Trophoblast cell (in vitro differentiated cells and primary cell): ENCODE data around the gene SLC4A11.

Experiments used
- DNase-seq, 2 donors: peaks; one replicate each; pipeline ENCODE4 v3.0.0-alpha.2; 2016
- H2AFZ ChIP-seq: 2 replicates; pipeline ENCODE4 v1.6.1; 2013; ENCODE audit warnings: low read length, moderate library complexity, mild to moderate bottlenecking; ENCODE audit not compliant: insufficient read depth, poor library complexity
- H2AK5ac ChIP-seq: 2 replicates; pipeline ENCODE4 v1.6.1; 2013; ENCODE audit warnings: mild to moderate bottlenecking, low read length
- H2BK120ac ChIP-seq: 2 replicates; pipeline ENCODE4 v1.6.1; 2013; ENCODE audit warnings: low read length, mild to moderate bottlenecking, moderate library complexity; ENCODE audit not compliant: insufficient read depth, poor library complexity
- H2BK12ac ChIP-seq: 2 replicates; pipeline ENCODE4 v1.6.1; 2013; ENCODE audit warnings: mild to moderate bottlenecking, low read length, moderate library complexity
- H2BK5ac ChIP-seq: 2 replicates; pipeline ENCODE4 v1.6.1; 2013; ENCODE audit warnings: low read length, low read depth, moderate library complexity, mild to moderate bottlenecking; ENCODE audit not compliant: poor library complexity
- H3K14ac ChIP-seq: 2 replicates; pipeline ENCODE4 v1.6.1; 2013; ENCODE audit warnings: mild to moderate bottlenecking, low read length
- H3K18ac ChIP-seq: 2 replicates; pipeline ENCODE4 v1.6.1; 2013; ENCODE audit warnings: mild to moderate bottlenecking, low read length
- H3K23ac ChIP-seq: 2 replicates; pipeline ENCODE4 v1.6.1; 2013; ENCODE audit warnings: low read length
- H3K27ac ChIP-seq: 2 replicates; pipeline ENCODE4 v1.5.1; 2013; ENCODE audit warnings: low read depth, mild to moderate bottlenecking, inconsistent platforms, low read length, moderate library complexity
- H3K27me3 ChIP-seq: 2 replicates; pipeline ENCODE4 v1.6.1; 2013; ENCODE audit warnings: inconsistent platforms, mild to moderate bottlenecking, low read length, moderate library complexity; ENCODE audit not compliant: insufficient read depth
- H3K36me3 ChIP-seq, 2 experiments: 1 replicate in 1 of 2; 2 replicates in 1 of 2; pipeline ENCODE4 v1.6.1; 2013; ENCODE audit warnings: low read length in 2 of 2, mild to moderate bottlenecking in 2 of 2, moderate library complexity in 1 of 2; ENCODE audit not compliant: insufficient read depth in 2 of 2, control insufficient read depth in 1 of 2
- H3K4ac ChIP-seq: 2 replicates; pipeline ENCODE4 v1.6.1; 2013; ENCODE audit warnings: low read depth, mild to moderate bottlenecking, low read length, moderate library complexity
- H3K4me1 ChIP-seq, 2 experiments: 1 replicate in 1 of 2; 2 replicates in 1 of 2; pipeline ENCODE4 v1.6.1; 2013; ENCODE audit warnings: low read length in 2 of 2, mild to moderate bottlenecking in 2 of 2, moderate library complexity in 1 of 2; ENCODE audit not compliant: insufficient read depth in 2 of 2, control insufficient read depth in 1 of 2
- H3K4me2 ChIP-seq: 2 replicates; pipeline ENCODE4 v1.6.1; 2013; ENCODE audit warnings: inconsistent platforms, mild to moderate bottlenecking, low read length, moderate library complexity
- H3K4me3 ChIP-seq: 2 replicates; pipeline ENCODE4 v1.5.1; 2013; ENCODE audit warnings: mild to moderate bottlenecking, low read depth, low read length, inconsistent platforms
- H3K79me1 ChIP-seq: one replicate; pipeline ENCODE4 v1.6.1; 2013; ENCODE audit warnings: low read length
- H3K79me2 ChIP-seq: 2 replicates; pipeline ENCODE4 v1.6.1; 2013; ENCODE audit warnings: low read length, mild to moderate bottlenecking; ENCODE audit not compliant: control insufficient read depth, insufficient read depth, poor library complexity
- H3K9ac ChIP-seq: 2 replicates; pipeline ENCODE4 v1.6.1; 2013; ENCODE audit warnings: mild to moderate bottlenecking, low read length
- H3K9me3 ChIP-seq: 2 replicates; pipeline ENCODE4 v1.6.1; 2013; ENCODE audit warnings: low read depth, mild to moderate bottlenecking, control low read depth, inconsistent platforms, low read length; ENCODE audit not compliant: insufficient read depth
- H4K12ac ChIP-seq: 2 replicates; pipeline ENCODE4 v1.6.1; 2013; ENCODE audit warnings: low read depth, mild to moderate bottlenecking, low read length, moderate library complexity
- H4K8ac ChIP-seq: 2 replicates; pipeline ENCODE4 v1.6.1; 2013; ENCODE audit warnings: low read depth, mild to moderate bottlenecking, low read length, moderate library complexity
- H4K91ac ChIP-seq: one replicate; pipeline ENCODE4 v1.6.1; 2013; ENCODE audit warnings: low read depth, mild to moderate bottlenecking, low read length, moderate library complexity
- WGBS: extraction: QIAGEN DNeasy Blood & Tissue Kit; methylation state at CpG from one replicate; pipeline ENCODE4 v1.1.7; 2013; ENCODE audit warnings: missing lambda C conversion rate; ENCODE audit not compliant: insufficient read length, insufficient coverage; ENCODE audit errors: extremely low coverage; 5-methylcytosine and 5-hydroxymethylcytosine counted together

Gene SLC4A11

DNA sequence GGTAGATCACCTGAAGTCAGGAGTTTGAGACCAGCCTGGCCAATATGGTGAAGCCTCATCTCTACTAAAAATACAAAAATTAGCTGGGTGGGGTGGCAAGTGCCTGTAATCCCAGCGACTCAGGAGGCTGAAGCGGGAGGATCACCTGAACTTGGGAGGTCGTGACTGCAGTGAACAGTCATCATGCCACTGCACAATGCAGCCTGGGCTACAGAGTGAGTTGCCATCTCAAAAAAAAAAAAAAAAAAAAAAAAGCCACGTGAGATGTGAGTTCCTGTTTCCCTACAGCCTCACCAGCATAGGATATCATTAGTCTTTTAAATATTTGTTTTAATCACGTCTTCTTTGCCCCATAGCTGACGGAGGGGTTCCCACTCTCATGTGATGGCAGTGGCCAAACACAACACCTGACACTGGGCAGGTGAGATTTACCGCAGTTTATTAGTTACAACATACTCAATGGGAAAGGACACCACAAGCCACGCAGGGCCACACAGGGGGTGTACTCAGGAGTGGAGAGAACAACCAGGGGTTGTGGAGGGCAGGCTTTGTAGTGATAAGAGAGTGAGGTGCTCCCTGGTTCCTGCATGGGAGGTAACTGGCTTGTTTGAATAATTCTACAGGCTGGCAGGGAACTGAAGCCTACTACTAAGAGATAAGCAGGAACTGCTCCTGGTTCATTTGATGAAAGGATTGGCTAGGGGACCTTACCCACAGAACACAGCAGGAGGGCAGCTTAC, 61.1 kb downstream of the SLC4A11 start:
- no peak overlapping the region for H3K14ac ChIP-seq
- H3K79me2 ChIP-seq, result peaks cover 7% of the 10 kb centered on the region
- H3K4me1 ChIP-seq, result peaks cover 0 to 2% of the 10 kb centered on the region in 2 experiments
- no peak overlapping the region for H2BK5ac ChIP-seq
- H2BK12ac ChIP-seq, result no peak overlapping the region
- H3K36me3 ChIP-seq, result peaks cover 0 to 4% of the 10 kb centered on the region in 2 experiments
- WGBS, result no CpG with 5 or more reads among the region's 8 CpGs
- H2BK120ac ChIP-seq, result no peak overlapping the region
- no peak overlapping the region for H4K8ac ChIP-seq
- H4K12ac ChIP-seq, result no peak overlapping the region
- no peaks in the 10 kb centered on the region for H3K9me3 ChIP-seq
- no peak overlapping the region for H3K4me3 ChIP-seq
- H2AK5ac ChIP-seq, result no peak overlapping the region
- H2AFZ ChIP-seq, result no peak overlapping the region
- no peak overlapping the region for H3K4me2 ChIP-seq
- no peak for DNase-seq
- H3K79me1 ChIP-seq, result peaks cover 13% of the 10 kb centered on the region
- H3K27me3 ChIP-seq, result no peaks in the 10 kb centered on the region
- no peak overlapping the region for H3K27ac ChIP-seq
- H3K18ac ChIP-seq, result no peak overlapping the region
- H3K4ac ChIP-seq, result no peak overlapping the region
- no peak overlapping the region for H4K91ac ChIP-seq
- no peak overlapping the region for H3K9ac ChIP-seq
- H3K23ac ChIP-seq, result no peak overlapping the region
